GM12878 (cell line): ENCODE measurements around the gene MTMR10.

Source experiments
- EP300 ChIP-seq, 2 experiments: fragments of 150-350 bp in 1 of 2; IDR thresholded peaks; 2 replicates each; pipeline ENCODE4 v1.6.1; 2011 to 2012; ENCODE audit warnings: low read depth in 2 of 2, low read length in 2 of 2, borderline replicate concordance in 1 of 2, improper control_type of control experiment in 1 of 2, inconsistent platforms in 1 of 2; ENCODE audit not compliant: control insufficient read depth in 1 of 2
- MEF2B ChIP-seq: fragments of 450-650 bp; IDR thresholded peaks from 2 replicates; pipeline ENCODE4 v1.6.1; 2018; ENCODE audit warnings: mild to moderate bottlenecking, moderate library complexity; ENCODE audit not compliant: partially characterized antibody, poor library complexity, severe bottlenecking
- SRF ChIP-seq, 2 experiments: IDR thresholded peaks; 2 replicates each; pipeline ENCODE4 v1.6.1; 2011; ENCODE audit warnings: low read depth in 2 of 2, low read length in 2 of 2, mild to moderate bottlenecking in 1 of 2, moderate library complexity in 1 of 2
- TCF7 ChIP-seq: IDR thresholded peaks from 2 replicates; pipeline ENCODE4 v1.6.1; 2014; ENCODE audit warnings: antibody characterized with exemption, borderline replicate concordance

GRCh38 chr15:31031471-31032067, 40.1 kb upstream of the MTMR10 start:
- no peak for TF ChIP-seq MEF2B
- no peak for TF ChIP-seq TCF7
- TF ChIP-seq SRF (IDR thresholded peaks at IDR 0.05; ENCODE audit: low read depth in 2 of 2, low read length in 2 of 2), result peak in 1 of 2 experiments; percentile 83; a peak in 2 of 4 replicates
- TF ChIP-seq EP300 (IDR thresholded peaks at IDR 0.05; ENCODE audit: borderline replicate concordance in 1 of 2, control insufficient read depth in 1 of 2, low read depth in 2 of 2, low read length in 2 of 2), result no peak
